GM19452 (cell line): ENCODE data around the gene BASP1.
"Not testable (repeated sequence)": the region's sequence is repeated elsewhere in the genome, so short reads cannot be mapped to it uniquely, and the experiment has no call there.

Experiments
- ATAC-seq: cut with Tn5 transposase; IDR thresholded peaks from one replicate; pipeline ENCODE4 v1.9.1; 2021; ENCODE audit not compliant: unreplicated experiment

The BASP1 gene

GRCh38 chr5:17252543-17252942, 35.1 kb downstream of the BASP1 start:
- no peak for ATAC-seq

- ATAC-seq = peak; percentile 63
These were observed 38.1 kb downstream of the BASP1 start for GRCh38 chr5:17255471-17256021.

- no peak for ATAC-seq
These were observed 38.7 kb downstream of the BASP1 start for GRCh38 chr5:17256171-17256570.

GRCh38 chr5:17256839-17257238, 39.4 kb downstream of the BASP1 start:
- no peak for ATAC-seq

- peak; percentile 65 for ATAC-seq
These were observed 40.4 kb downstream of the BASP1 start for GRCh38 chr5:17257705-17258273.

GRCh38 chr5:17258431-17258830, 41.0 kb downstream of the BASP1 start:
- no peak for ATAC-seq

- ATAC-seq = not testable (repeated sequence)
These were observed 41.6 kb downstream of the BASP1 start for GRCh38 chr5:17259012-17259411.

GRCh38 chr5:17259630-17260257, 42.3 kb downstream of the BASP1 start:
- no peak for ATAC-seq

- no peak for ATAC-seq
These were observed 43.1 kb downstream of the BASP1 start for GRCh38 chr5:17260549-17260948.

- ATAC-seq = no peak
These were observed 43.6 kb downstream of the BASP1 start for GRCh38 chr5:17261075-17261474.

- ATAC-seq = no peak
These were observed 47.6 kb downstream of the BASP1 start for GRCh38 chr5:17265041-17265440.

- no peak for ATAC-seq
These were observed 49.7 kb downstream of the BASP1 start for GRCh38 chr5:17267106-17267505.

- peak; percentile 77 for ATAC-seq
These were observed 51.8 kb downstream of the BASP1 start for GRCh38 chr5:17269201-17269600.

- no peak for ATAC-seq
These were observed 54.7 kb downstream of the BASP1 start for GRCh38 chr5:17272111-17272510.

- no peak for ATAC-seq
These were observed 58.1 kb downstream of the BASP1 start for GRCh38 chr5:17275289-17276158.

GRCh38 chr5:17276445-17276844, 59.0 kb downstream of the BASP1 start:
- ATAC-seq = peak; percentile 78

- no peak for ATAC-seq
These were observed 60.5 kb downstream of the BASP1 start for GRCh38 chr5:17277907-17278306.

GRCh38 chr5:17278931-17279330, 61.5 kb downstream of the BASP1 start:
- ATAC-seq = no peak

- ATAC-seq = no peak
These were observed 62.1 kb downstream of the BASP1 start for GRCh38 chr5:17279487-17279886.

GRCh38 chr5:17282283-17283120, 65.1 kb downstream of the BASP1 start:
- peak; percentile 97 for ATAC-seq

- ATAC-seq = no peak
These were observed 65.6 kb downstream of the BASP1 start for GRCh38 chr5:17283121-17283415.
